Smooth muscle cell of bladder (primary cell): ENCODE data around the gene C5orf46. TPM values are rescaled to one million over a fixed set of nuclear protein-coding genes. Genes with fewer than 3 reads are reported as not detected.

Experiments
- total RNA-seq: library from RNA; depleted of rRNA; stranded (reverse); fragments of >200 nt; gene quantifications from 2 replicates; pipeline ENCODE4 v1.2.3, GENCODE V29; 2014

Gene C5orf46
- 0.46 TPM in 1 of 2 replicates, not detected in the other for total RNA-seq

GRCh38 chr5:147906326-147907095, at the start of gene C5orf46:
Gene C5orf46 (minus strand): TSS chr5:147906538. CDS start chr5:147906501, 37 bp downstream.

GRCh38 chr5:147878066-147878759, 28.1 kb downstream of the C5orf46 start, which contains the start of gene SCGB3A2:
Gene SCGB3A2 (plus strand): TSS chr5:147878711. CDS start chr5:147878804, 93 bp downstream.

Other genes with a start within 250 kb of the C5orf46 start
- under 0.01 and 0.57 TPM in 2 replicates for gene JAKMIP2, start 123.8 kb downstream of the C5orf46 start, total RNA-seq
- not detected in 2 replicates for gene SPINK1, start 74.9 kb downstream of the C5orf46 start, total RNA-seq
- not detected in 2 replicates for gene SCGB3A2, start 27.8 kb downstream of the C5orf46 start, total RNA-seq
- gene SPINK5, start 157.4 kb upstream of the C5orf46 start, total RNA-seq = under 0.01 TPM in 1 of 2 replicates, not detected in the other